Forelimb muscle (tissue), 1 donor: ENCODE measurements around the gene SLC25A10. TPM values are rescaled to one million over a fixed set of nuclear protein-coding genes. Genes with fewer than 3 reads are reported as not detected.

Experiments
- polyA plus RNA-seq: library from polyadenylated mRNA; unstranded; fragments of 120-200 nt; gene quantifications from one replicate; pipeline ENCODE4 v1.2.1, GENCODE V29; 2013; ENCODE audit not compliant: insufficient read length

SLC25A10 gene
- polyA plus RNA-seq, 1 donor = 3.5 TPM

Other genes with a start within 250 kb of the SLC25A10 start
- 935 TPM for gene ACTG1, start 199.5 kb upstream of the SLC25A10 start, polyA plus RNA-seq
- gene FSCN2, start 183.9 kb upstream of the SLC25A10 start, polyA plus RNA-seq = 3.7 TPM
- 19.8 TPM for gene FAAP100, start 159.9 kb upstream of the SLC25A10 start, polyA plus RNA-seq
- 57.9 TPM for gene NPLOC4, start 75.2 kb upstream of the SLC25A10 start, polyA plus RNA-seq
- gene TSPAN10, start 75.1 kb upstream of the SLC25A10 start, polyA plus RNA-seq = 1.2 TPM
- gene PDE6G, start 55.7 kb upstream of the SLC25A10 start, polyA plus RNA-seq = 3.9 TPM
- 9.4 TPM for gene OXLD1, start 45.7 kb upstream of the SLC25A10 start, polyA plus RNA-seq
- gene CCDC137, start 45.5 kb upstream of the SLC25A10 start, polyA plus RNA-seq = 14.8 TPM
- 28.2 TPM for gene ARL16, start 28.5 kb upstream of the SLC25A10 start, polyA plus RNA-seq
- 48.1 TPM for gene HGS, start 28.3 kb upstream of the SLC25A10 start, polyA plus RNA-seq
- 54.9 TPM for gene MRPL12, start 8.9 kb upstream of the SLC25A10 start, polyA plus RNA-seq
- not detected for gene GCGR, start 91.9 kb downstream of the SLC25A10 start, polyA plus RNA-seq
- gene MCRIP1, start 121.0 kb downstream of the SLC25A10 start, polyA plus RNA-seq = 119 TPM
- gene PPP1R27, start 122.8 kb downstream of the SLC25A10 start, polyA plus RNA-seq = 90.6 TPM
- 412 TPM for gene P4HB, start 148.3 kb downstream of the SLC25A10 start, polyA plus RNA-seq
- 160 TPM for gene ARHGDIA, start 159.1 kb downstream of the SLC25A10 start, polyA plus RNA-seq
- 53.9 TPM for gene ALYREF, start 179.3 kb downstream of the SLC25A10 start, polyA plus RNA-seq
- 105 TPM for gene ANAPC11, start 179.4 kb downstream of the SLC25A10 start, polyA plus RNA-seq
- gene NPB, start 190.0 kb downstream of the SLC25A10 start, polyA plus RNA-seq = 0.42 TPM
- gene PCYT2, start 199.1 kb downstream of the SLC25A10 start, polyA plus RNA-seq = 9.6 TPM
- 7.7 TPM for gene SIRT7, start 205.9 kb downstream of the SLC25A10 start, polyA plus RNA-seq
- 16.3 TPM for gene MAFG, start 215.5 kb downstream of the SLC25A10 start, polyA plus RNA-seq
- 59.5 TPM for gene PYCR1, start 225.0 kb downstream of the SLC25A10 start, polyA plus RNA-seq
- 43.6 TPM for gene MYADML2, start 234.9 kb downstream of the SLC25A10 start, polyA plus RNA-seq
- 4.9 TPM for gene NOTUM, start 248.9 kb downstream of the SLC25A10 start, polyA plus RNA-seq